Natural killer cell (primary cell): ENCODE data around the gene LUZP2. TPM values are rescaled to one million over a fixed set of nuclear protein-coding genes. Genes with fewer than 3 reads are reported as not detected.

Source experiments
- ATAC-seq, 3 donors: fragments of 150-1000 bp in 2 of 3; fragments of 200-7000 bp in 1 of 3; cut with Tn5 transposase; 1 replicate in 1 of 3; 2 replicates in 2 of 3; pipeline ENCODE4 v1.10.0; 2021; ENCODE audit warnings: mild to moderate bottlenecking in 2 of 3, moderate library complexity in 2 of 3
- DNase-seq, 2 donors: peaks; one replicate each; pipeline versions ENCODE4 v3.0.0 to v3.0.0-alpha.2; 2013 to 2021; ENCODE audit warnings: mixed read lengths in 1 of 2
- H3K27ac ChIP-seq: one replicate; pipeline ENCODE4 v1.5.1; 2013; ENCODE audit warnings: mild to moderate bottlenecking, low read length
- H3K27me3 ChIP-seq: one replicate; pipeline ENCODE4 v1.6.1; 2013; ENCODE audit warnings: low read length; ENCODE audit not compliant: control insufficient read depth, insufficient read depth
- H3K36me3 ChIP-seq: one replicate; pipeline ENCODE4 v1.6.1; 2013; ENCODE audit warnings: low read length; ENCODE audit not compliant: control insufficient read depth, insufficient read depth
- H3K4me1 ChIP-seq: one replicate; pipeline ENCODE4 v1.6.1; 2013; ENCODE audit warnings: low read length; ENCODE audit not compliant: control insufficient read depth, insufficient read depth
- H3K4me3 ChIP-seq: one replicate; pipeline ENCODE4 v1.5.1; 2013; ENCODE audit warnings: low read length
- H3K9me3 ChIP-seq: one replicate; pipeline ENCODE4 v1.6.1; 2013; ENCODE audit warnings: low read length; ENCODE audit not compliant: control insufficient read depth, insufficient read depth
- H3K27ac Mint-ChIP-seq, 2 donors: one replicate each; pipeline ENCODE4 v1.8.0; 2022; ENCODE audit warnings: mild to moderate bottlenecking in 2 of 2, mixed read lengths in 2 of 2, moderate library complexity in 1 of 2
- H3K27me3 Mint-ChIP-seq, 2 donors: one replicate each; pipeline ENCODE4 v1.8.0; 2022; ENCODE audit warnings: low read depth in 2 of 2, mixed read lengths in 2 of 2
- H3K36me3 Mint-ChIP-seq: one replicate; pipeline ENCODE4 v1.8.0; 2022; ENCODE audit warnings: mixed read lengths
- H3K4me1 Mint-ChIP-seq, 2 donors: one replicate each; pipeline ENCODE4 v1.8.0; 2022; ENCODE audit warnings: mixed read lengths in 2 of 2
- H3K4me3 Mint-ChIP-seq: one replicate; pipeline ENCODE4 v1.8.0; 2022; ENCODE audit warnings: mild to moderate bottlenecking, moderate library complexity, mixed read lengths
- H3K9me3 Mint-ChIP-seq, 2 donors: one replicate each; pipeline ENCODE4 v1.8.0; 2022; ENCODE audit warnings: mixed read lengths in 2 of 2
- CTCF ChIP-seq: fragments of 200-600 bp; IDR thresholded peaks from one replicate; pipeline ENCODE4 v1.8.0; 2022; ENCODE audit warnings: antibody characterized with exemption
- WGBS: methylation state at CpG from one replicate; pipeline ENCODE4 v1.1.7; 2013; ENCODE audit warnings: missing lambda C conversion rate; ENCODE audit not compliant: insufficient coverage; 5-methylcytosine and 5-hydroxymethylcytosine counted together
- intact Hi-C: fragments of 100-400 bp; cut with micrococcal nuclease; formaldehyde crosslinking; loops from one replicate; pipeline ENCODE4 v1.14.2; 2022
- total RNA-seq, 4 donors: library from RNA; stranded (reverse); fragments of 120-200 nt in 1 of 4; gene quantifications; one replicate each; pipeline versions ENCODE4 v1.2.3 to v1.2.4, GENCODE V29; 2013 to 2022

The LUZP2 gene
- total RNA-seq, 3 donors from 2014 or later (not counting 1 experiment from before 2014, with no cell fraction given), result not detected

DNA sequence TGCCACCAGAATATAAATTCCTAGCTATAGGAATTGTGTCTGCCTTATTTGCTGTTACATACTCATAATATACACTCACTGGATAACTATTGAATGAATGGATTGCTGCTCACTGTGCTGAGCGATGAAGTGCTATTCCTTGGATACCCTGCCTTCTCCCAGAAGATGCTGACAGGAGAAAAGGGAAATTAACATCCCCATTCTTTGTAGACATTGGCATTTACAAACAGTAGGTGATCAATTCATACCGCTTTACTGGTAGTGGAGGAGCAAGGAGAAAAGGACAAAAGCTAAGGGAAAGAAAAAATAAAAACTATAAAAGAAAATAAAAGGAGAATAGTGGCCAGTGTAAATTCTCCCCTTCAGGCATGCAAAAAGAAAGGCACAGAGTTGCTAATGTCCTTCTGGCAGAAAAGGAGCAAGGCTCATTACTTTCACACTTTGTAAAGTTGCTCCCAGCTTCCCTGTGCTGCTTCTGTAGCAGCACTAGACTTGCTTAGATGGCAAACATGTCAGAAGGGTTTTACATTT is 183.0 kb downstream of the LUZP2 start:
- H3K36me3 Mint-ChIP-seq, result no peaks in the 10 kb centered on the region
- H3K27ac Mint-ChIP-seq, result no peak overlapping the region
- H3K9me3 ChIP-seq, result no peaks in the 10 kb centered on the region
- H3K4me1 Mint-ChIP-seq, result no peaks in the 10 kb centered on the region
- WGBS, result 43% methylated on average over 1 of the region's 2 CpGs
- DNase-seq (no peak), ATAC-seq (no peak)
- H3K9me3 Mint-ChIP-seq, result peaks cover 0 to 3% of the 10 kb centered on the region in 2 donors
- no peaks in the 10 kb centered on the region for H3K36me3 ChIP-seq
- no peak overlapping the region for H3K27ac ChIP-seq
- no peak overlapping the region for H3K4me3 ChIP-seq
- H3K27me3 ChIP-seq, result no peaks in the 10 kb centered on the region
- no peak for TF ChIP-seq CTCF
- H3K27me3 Mint-ChIP-seq, result no peaks in the 10 kb centered on the region
- H3K4me3 Mint-ChIP-seq, result no peak overlapping the region
- no peaks in the 10 kb centered on the region for H3K4me1 ChIP-seq
- intact Hi-C loops, result no loop called here

GRCh38 chr11:24683583-24683982 is 186.7 kb downstream of the LUZP2 start:
- Mint-ChIP-seq H3K27me3 (no peaks in the 10 kb centered on the region), H3K9me3 (peaks cover 2 to 4% of the 10 kb centered on the region in 2 donors), H3K36me3 (no peaks in the 10 kb centered on the region), H3K4me3 (no peak overlapping the region), H3K4me1 (no peaks in the 10 kb centered on the region), H3K27ac (no peak overlapping the region)
- H3K4me3 ChIP-seq, result no peak overlapping the region
- H3K27me3 ChIP-seq, result no peaks in the 10 kb centered on the region
- no peak overlapping the region for H3K27ac ChIP-seq
- WGBS, result no CpG with 5 or more reads among the region's 1 CpG
- DNase-seq (no peak), ATAC-seq (no peak)
- H3K9me3 ChIP-seq, result no peaks in the 10 kb centered on the region
- intact Hi-C loops, result no loop called here
- no peaks in the 10 kb centered on the region for H3K4me1 ChIP-seq
- no peak for TF ChIP-seq CTCF
- H3K36me3 ChIP-seq, result no peaks in the 10 kb centered on the region

DNA sequence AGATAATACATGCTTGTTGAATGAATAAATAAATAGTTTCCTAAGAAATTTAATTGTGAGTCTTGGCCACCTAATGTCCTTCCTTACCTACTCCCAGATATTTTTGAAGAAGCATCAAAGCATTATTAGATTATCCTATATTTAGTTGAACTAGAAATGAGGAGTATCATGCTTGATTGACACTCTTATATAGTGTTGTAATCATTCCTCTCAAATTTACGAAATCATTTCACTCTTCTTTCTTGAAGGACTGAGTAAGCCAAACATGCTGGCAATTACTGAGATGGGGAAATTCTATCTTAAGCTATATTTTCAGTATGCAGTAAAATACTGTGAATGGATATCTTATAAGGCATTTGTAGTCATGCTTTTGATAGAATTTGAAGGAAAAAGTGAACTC is 189.0 kb downstream of the LUZP2 start:
- DNase-seq, result no peak
- Mint-ChIP-seq H3K27me3 (no peaks in the 10 kb centered on the region), H3K27ac (no peak overlapping the region), H3K9me3 (peaks cover 2 to 4% of the 10 kb centered on the region in 2 donors), H3K4me3 (no peak overlapping the region), H3K36me3 (no peaks in the 10 kb centered on the region), H3K4me1 (no peaks in the 10 kb centered on the region)
- H3K27me3 ChIP-seq, result no peaks in the 10 kb centered on the region
- no peak for ATAC-seq
- H3K36me3 ChIP-seq, result no peaks in the 10 kb centered on the region
- H3K4me1 ChIP-seq, result no peaks in the 10 kb centered on the region
- WGBS, result no CpG with 5 or more reads among the region's 1 CpG
- no peak overlapping the region for H3K4me3 ChIP-seq
- H3K27ac ChIP-seq, result no peak overlapping the region
- no peaks in the 10 kb centered on the region for H3K9me3 ChIP-seq
- no peak for TF ChIP-seq CTCF
- intact Hi-C loops, result no loop called here

DNA sequence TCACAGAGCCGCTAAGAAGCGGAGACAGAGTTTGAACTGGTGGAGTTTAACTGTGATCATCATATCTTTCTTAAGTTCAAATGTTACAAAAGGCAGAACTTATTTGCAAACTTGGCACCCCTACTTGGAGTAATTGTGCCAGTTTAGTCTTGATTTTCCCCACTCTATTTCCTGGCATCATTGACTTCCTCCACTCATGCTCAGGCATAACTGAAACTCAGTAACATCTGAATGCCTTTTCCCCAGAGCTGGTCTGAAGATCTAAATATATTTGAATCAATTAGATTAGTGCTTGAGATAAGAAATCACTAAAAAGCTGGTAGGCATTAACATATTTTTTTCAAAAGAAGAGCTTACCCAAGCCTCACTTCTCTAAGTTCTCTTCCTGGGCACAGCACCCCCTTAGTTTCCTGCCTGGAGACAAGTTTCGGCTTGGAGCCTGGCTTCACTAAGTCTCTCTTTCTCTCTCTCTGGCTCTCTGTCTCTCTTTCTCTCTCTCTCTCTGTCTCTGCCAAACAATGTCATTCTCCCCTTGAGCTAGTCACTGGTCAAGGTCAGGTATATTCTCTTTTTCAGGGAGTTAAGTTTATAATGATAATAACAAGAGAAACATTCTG is 190.8 kb downstream of the LUZP2 start:
- Histone ChIP-seq H3K4me1 (no peaks in the 10 kb centered on the region), H3K27ac (no peak overlapping the region), H3K4me3 (no peak overlapping the region), H3K36me3 (no peaks in the 10 kb centered on the region), H3K9me3 (no peaks in the 10 kb centered on the region), H3K27me3 (no peaks in the 10 kb centered on the region)
- WGBS, result 88% methylated on average over 3 of the region's 3 CpGs
- H3K27ac Mint-ChIP-seq, result no peak overlapping the region
- no peaks in the 10 kb centered on the region for H3K4me1 Mint-ChIP-seq
- ATAC-seq (no peak), DNase-seq (no peak)
- no peak overlapping the region for H3K4me3 Mint-ChIP-seq
- no peaks in the 10 kb centered on the region for H3K27me3 Mint-ChIP-seq
- no peaks in the 10 kb centered on the region for H3K36me3 Mint-ChIP-seq
- H3K9me3 Mint-ChIP-seq, result peaks cover 2 to 4% of the 10 kb centered on the region in 2 donors
- intact Hi-C loops, result no loop called here
- TF ChIP-seq CTCF, result no peak
